ENCODE measurements around the gene DAAM2.

- TF ChIP-seq SIN3A (IDR thresholded peaks at IDR 0.05; ENCODE audit: borderline replicate concordance, low read depth, low read length) (no peak), MXI1 (IDR thresholded peaks at IDR 0.05; ENCODE audit: low read depth, low read length) (no peak), EP300 (IDR thresholded peaks at IDR 0.05; ENCODE audit: borderline replicate concordance in 1 of 2, low read depth in 1 of 2, low read length in 1 of 2) (no peak), NFIC (IDR thresholded peaks at IDR 0.05; ENCODE audit: borderline replicate concordance) (no peak)
- TF ChIP-seq, protein P1, sequence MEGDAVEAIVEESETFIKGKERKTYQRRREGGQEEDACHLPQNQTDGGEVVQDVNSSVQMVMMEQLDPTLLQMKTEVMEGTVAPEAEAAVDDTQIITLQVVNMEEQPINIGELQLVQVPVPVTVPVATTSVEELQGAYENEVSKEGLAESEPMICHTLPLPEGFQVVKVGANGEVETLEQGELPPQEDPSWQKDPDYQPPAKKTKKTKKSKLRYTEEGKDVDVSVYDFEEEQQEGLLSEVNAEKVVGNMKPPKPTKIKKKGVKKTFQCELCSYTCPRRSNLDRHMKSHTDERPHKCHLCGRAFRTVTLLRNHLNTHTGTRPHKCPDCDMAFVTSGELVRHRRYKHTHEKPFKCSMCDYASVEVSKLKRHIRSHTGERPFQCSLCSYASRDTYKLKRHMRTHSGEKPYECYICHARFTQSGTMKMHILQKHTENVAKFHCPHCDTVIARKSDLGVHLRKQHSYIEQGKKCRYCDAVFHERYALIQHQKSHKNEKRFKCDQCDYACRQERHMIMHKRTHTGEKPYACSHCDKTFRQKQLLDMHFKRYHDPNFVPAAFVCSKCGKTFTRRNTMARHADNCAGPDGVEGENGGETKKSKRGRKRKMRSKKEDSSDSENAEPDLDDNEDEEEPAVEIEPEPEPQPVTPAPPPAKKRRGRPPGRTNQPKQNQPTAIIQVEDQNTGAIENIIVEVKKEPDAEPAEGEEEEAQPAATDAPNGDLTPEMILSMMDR (IDR thresholded peaks at IDR 0.05): no peak
Measured at GRCh38 chr6:39891976-39892375, 99.8 kb downstream of the DAAM2 start.
